Osteocyte (in vitro differentiated cells): ENCODE data around the gene RNF212B. TPM values are rescaled to one million over a fixed set of nuclear protein-coding genes. Genes with fewer than 3 reads are reported as not detected.

Experiments used
- DNase-seq: peaks from one replicate; pipeline ENCODE4 v3.0.0; 2021; ENCODE audit warnings: mixed read lengths; ENCODE audit not compliant: unreplicated experiment; ENCODE audit errors: extremely low spot score
- H3K27ac Mint-ChIP-seq: one replicate; pipeline ENCODE4 v1.8.0; 2021; ENCODE audit warnings: mild to moderate bottlenecking, mixed read lengths; ENCODE audit not compliant: unreplicated experiment
- H3K27me3 Mint-ChIP-seq: one replicate; pipeline ENCODE4 v1.8.0; 2021; ENCODE audit warnings: mixed read lengths; ENCODE audit not compliant: unreplicated experiment
- H3K36me3 Mint-ChIP-seq: one replicate; pipeline ENCODE4 v1.8.0; 2021; ENCODE audit warnings: mixed read lengths; ENCODE audit not compliant: unreplicated experiment
- H3K4me1 Mint-ChIP-seq: one replicate; pipeline ENCODE4 v1.8.0; 2021; ENCODE audit warnings: mixed read lengths; ENCODE audit not compliant: unreplicated experiment
- H3K4me3 Mint-ChIP-seq: one replicate; pipeline ENCODE4 v1.8.0; 2021; ENCODE audit warnings: mild to moderate bottlenecking, moderate library complexity, mixed read lengths; ENCODE audit not compliant: unreplicated experiment
- H3K9me3 Mint-ChIP-seq: one replicate; pipeline ENCODE4 v1.8.0; 2021; ENCODE audit warnings: mixed read lengths; ENCODE audit not compliant: unreplicated experiment
- total RNA-seq: library from RNA; stranded (reverse); gene quantifications from 2 replicates; pipeline ENCODE4 v1.2.1, GENCODE V29; 2021
- TF ChIP-seq, protein P1 (sequence below): fragments of 200-600 bp; sonication (generic); IDR thresholded peaks from 2 replicates; pipeline ENCODE4 v1.5.0; 2021; ENCODE audit warnings: antibody characterized with exemption, mild to moderate bottlenecking, moderate library complexity

Gene RNF212B
- total RNA-seq, 1 donor from 2014 or later = not detected

DNA sequence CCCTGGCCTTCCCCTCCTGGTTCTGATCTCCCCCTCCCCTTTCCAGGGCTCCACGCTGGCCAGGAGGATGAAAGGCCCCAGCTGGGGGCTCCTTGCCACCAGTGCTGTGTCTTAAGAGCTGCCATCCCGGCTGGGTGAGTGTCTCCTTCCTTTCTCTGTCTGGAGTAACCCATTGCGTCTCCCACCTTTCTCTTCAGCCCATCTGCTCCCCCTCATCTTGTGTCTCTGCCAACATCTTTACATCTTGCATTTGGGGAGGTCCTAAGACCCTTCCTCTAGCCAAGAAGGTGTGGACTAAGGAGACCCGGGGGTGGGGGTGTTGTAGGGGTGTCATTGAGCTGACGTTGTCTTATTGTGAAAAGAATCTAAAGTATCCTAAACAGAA is 69.4 kb downstream of the RNF212B start:
- H3K27ac Mint-ChIP-seq = peak overlapping the region; percentile 95
- H3K27me3 Mint-ChIP-seq = no peaks in the 10 kb centered on the region
- TF ChIP-seq, protein P1, sequence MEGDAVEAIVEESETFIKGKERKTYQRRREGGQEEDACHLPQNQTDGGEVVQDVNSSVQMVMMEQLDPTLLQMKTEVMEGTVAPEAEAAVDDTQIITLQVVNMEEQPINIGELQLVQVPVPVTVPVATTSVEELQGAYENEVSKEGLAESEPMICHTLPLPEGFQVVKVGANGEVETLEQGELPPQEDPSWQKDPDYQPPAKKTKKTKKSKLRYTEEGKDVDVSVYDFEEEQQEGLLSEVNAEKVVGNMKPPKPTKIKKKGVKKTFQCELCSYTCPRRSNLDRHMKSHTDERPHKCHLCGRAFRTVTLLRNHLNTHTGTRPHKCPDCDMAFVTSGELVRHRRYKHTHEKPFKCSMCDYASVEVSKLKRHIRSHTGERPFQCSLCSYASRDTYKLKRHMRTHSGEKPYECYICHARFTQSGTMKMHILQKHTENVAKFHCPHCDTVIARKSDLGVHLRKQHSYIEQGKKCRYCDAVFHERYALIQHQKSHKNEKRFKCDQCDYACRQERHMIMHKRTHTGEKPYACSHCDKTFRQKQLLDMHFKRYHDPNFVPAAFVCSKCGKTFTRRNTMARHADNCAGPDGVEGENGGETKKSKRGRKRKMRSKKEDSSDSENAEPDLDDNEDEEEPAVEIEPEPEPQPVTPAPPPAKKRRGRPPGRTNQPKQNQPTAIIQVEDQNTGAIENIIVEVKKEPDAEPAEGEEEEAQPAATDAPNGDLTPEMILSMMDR = no peak
- DNase-seq = no peak
- H3K4me3 Mint-ChIP-seq = peak overlapping the region; percentile 98
- no peaks in the 10 kb centered on the region for H3K9me3 Mint-ChIP-seq
- peaks cover 43% of the 10 kb centered on the region for H3K4me1 Mint-ChIP-seq
- peaks cover 12% of the 10 kb centered on the region for H3K36me3 Mint-ChIP-seq

DNA sequence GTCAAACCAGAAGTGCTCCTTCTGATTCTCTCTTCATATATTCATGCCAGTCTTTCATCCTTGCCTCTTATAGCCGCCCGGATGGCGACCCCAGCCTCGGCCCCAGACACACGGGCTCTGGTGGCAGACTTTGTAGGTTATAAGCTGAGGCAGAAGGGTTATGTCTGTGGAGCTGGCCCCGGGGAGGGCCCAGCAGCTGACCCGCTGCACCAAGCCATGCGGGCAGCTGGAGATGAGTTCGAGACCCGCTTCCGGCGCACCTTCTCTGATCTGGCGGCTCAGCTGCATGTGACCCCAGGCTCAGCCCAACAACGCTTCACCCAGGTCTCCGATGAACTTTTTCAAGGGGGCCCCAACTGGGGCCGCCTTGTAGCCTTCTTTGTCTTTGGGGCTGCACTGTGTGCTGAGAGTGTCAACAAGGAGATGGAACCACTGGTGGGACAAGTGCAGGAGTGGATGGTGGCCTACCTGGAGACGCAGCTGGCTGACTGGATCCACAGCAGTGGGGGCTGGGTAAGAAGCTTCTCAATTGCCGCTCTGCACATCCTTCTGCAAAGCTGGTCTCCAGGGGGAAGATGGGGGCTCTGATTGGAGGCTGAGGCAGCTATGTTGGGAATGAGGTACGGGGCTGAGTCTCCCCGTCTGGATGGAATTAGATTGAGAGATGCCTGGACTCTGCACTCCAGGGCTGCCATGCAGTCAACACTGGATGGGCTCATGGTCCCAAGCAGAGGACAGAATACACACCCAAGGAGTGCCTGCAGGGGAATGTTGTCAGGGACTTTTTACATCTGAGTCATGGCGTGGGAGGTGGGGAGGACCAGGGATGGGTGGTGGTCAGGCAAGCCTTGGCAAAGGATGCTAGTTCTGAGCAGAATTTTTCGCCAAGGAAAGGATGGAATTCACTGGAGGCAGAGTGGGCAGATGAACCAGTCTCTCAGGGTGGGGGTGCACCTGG is 70.2 kb downstream of the RNF212B start:
- peaks cover 17% of the 10 kb centered on the region for H3K36me3 Mint-ChIP-seq
- no peak for DNase-seq
- no peaks in the 10 kb centered on the region for H3K27me3 Mint-ChIP-seq
- H3K4me1 Mint-ChIP-seq = peaks cover 39% of the 10 kb centered on the region
- peak overlapping the region; percentile 98 for H3K4me3 Mint-ChIP-seq
- H3K27ac Mint-ChIP-seq = peak overlapping the region; percentile 95
- TF ChIP-seq, protein P1 = no peak
- H3K9me3 Mint-ChIP-seq = no peaks in the 10 kb centered on the region

DNA sequence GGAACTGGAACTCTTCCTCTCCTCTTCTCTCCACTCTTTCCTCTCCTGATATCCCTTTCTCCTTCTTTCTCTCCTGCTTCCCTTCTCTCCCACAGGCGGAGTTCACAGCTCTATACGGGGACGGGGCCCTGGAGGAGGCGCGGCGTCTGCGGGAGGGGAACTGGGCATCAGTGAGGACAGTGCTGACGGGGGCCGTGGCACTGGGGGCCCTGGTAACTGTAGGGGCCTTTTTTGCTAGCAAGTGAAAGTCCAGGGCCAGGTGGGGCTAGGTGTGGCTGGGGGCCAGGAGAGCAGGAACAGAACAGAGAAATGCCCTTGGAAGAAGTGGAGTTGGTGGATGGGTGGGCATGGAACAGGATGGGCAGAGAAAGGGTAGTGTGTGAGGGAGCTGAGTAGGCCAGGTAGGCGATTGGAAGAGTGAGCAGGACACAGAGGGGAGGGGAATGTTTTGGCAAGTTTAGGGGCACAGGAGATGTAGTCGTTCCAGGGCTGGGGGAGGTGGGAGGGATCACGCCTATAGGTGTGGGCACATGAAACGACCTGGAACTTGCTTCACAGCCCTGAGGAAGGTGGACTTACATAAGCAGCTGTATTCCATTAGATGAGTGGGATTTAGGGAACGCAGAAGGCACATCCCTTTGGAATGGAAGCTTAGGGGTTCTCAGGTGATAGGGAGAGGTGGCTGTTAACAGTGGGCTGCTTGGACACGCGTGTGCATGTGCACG is 71.1 kb downstream of the RNF212B start:
- Mint-ChIP-seq H3K4me1 (peaks cover 36% of the 10 kb centered on the region), H3K9me3 (no peaks in the 10 kb centered on the region), H3K27ac (peak overlapping the region; percentile 41), H3K4me3 (peak overlapping the region; percentile 98), H3K27me3 (no peaks in the 10 kb centered on the region), H3K36me3 (peaks cover 17% of the 10 kb centered on the region)
- DNase-seq = no peak
- TF ChIP-seq, protein P1 = no peak

DNA sequence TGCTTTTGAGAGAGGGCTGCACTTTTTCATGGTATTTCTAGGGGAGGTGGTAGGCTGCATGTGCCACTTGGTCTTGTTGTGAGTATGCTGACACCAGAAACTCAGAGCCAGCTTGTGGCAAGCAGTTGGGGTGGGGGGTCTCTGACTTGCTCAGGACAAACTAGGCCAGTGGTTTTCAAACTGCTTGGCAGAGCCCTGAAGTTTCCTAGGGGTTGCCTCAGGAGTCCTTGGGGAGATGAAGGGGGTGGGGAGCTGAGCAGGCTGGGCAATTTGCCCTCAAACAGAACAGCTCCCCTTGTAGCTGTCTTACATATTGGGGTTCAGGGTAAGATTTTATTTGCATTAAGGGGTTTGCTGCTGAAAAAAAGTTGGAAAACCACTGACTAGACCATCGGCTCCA is 72.8 kb downstream of the RNF212B start:
- H3K27ac Mint-ChIP-seq = no peak overlapping the region
- H3K4me3 Mint-ChIP-seq = no peak overlapping the region
- DNase-seq = no peak
- peaks cover 20% of the 10 kb centered on the region for H3K36me3 Mint-ChIP-seq
- H3K27me3 Mint-ChIP-seq = no peaks in the 10 kb centered on the region
- TF ChIP-seq, protein P1 = no peak
- peaks cover 33% of the 10 kb centered on the region for H3K4me1 Mint-ChIP-seq
- no peaks in the 10 kb centered on the region for H3K9me3 Mint-ChIP-seq

DNA sequence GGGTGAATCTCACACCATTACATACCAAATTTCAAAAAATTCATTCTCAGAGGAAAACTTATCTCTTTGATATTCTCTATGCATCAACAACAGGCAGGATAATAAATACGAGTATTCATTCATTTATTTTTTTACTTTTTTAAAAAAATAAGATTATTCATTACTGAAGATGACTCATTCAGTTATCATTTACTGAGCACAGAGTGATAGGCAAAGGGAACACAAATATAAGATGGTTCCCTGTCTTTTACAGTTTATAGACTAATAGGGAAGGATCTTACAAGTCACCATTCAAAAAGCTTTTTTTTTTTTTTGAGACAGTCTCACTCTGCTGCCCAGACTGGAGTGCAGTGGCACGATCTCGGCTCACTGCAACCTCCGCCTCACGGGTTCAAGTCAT is 78.6 kb downstream of the RNF212B start:
- no peak overlapping the region for H3K27ac Mint-ChIP-seq
- peaks cover 12% of the 10 kb centered on the region for H3K4me1 Mint-ChIP-seq
- H3K4me3 Mint-ChIP-seq = no peak overlapping the region
- TF ChIP-seq, protein P1 = no peak
- H3K27me3 Mint-ChIP-seq = no peaks in the 10 kb centered on the region
- no peak for DNase-seq
- H3K36me3 Mint-ChIP-seq = peaks cover 14% of the 10 kb centered on the region
- H3K9me3 Mint-ChIP-seq = no peaks in the 10 kb centered on the region
